Measurements from ENCODE around the gene LENG8.

GRCh38 chr19:54425382-54425723 is 23.6 kb upstream of the LENG8 start:
- TF ChIP-seq CTCF (IDR thresholded peaks at IDR 0.05 in 4 of 5, conservative IDR thresholded peaks at IDR 0.05 in 1 of 5) (no peak), POLR2A (IDR thresholded peaks at IDR 0.05) (no peak)

Data from gastrocnemius medialis (tissue), 4 donors.